Nephron (organoid): ENCODE measurements around the gene BMPR2.

Source experiments
- H3K27ac Mint-ChIP-seq, 3 experiments: 2 replicates each; pipeline ENCODE4 v1.8.0; 2020; ENCODE audit warnings: mixed read lengths in 3 of 3, mild to moderate bottlenecking in 2 of 3, moderate library complexity in 1 of 3
- H3K27me3 Mint-ChIP-seq: 2 replicates; pipeline ENCODE4 v1.8.0; 2021; ENCODE audit warnings: low read depth, mild to moderate bottlenecking, moderate library complexity, mixed read lengths
- H3K36me3 Mint-ChIP-seq: 2 replicates; pipeline ENCODE4 v1.8.0; 2020; ENCODE audit warnings: low read depth, mixed read lengths
- H3K4me1 Mint-ChIP-seq: 2 replicates; pipeline ENCODE4 v1.8.0; 2020; ENCODE audit warnings: mixed read lengths
- H3K4me3 Mint-ChIP-seq, 3 experiments: 2 replicates each; pipeline ENCODE4 v1.8.0; 2020; ENCODE audit warnings: mild to moderate bottlenecking in 3 of 3, mixed read lengths in 3 of 3, moderate library complexity in 2 of 3
- H3K9me3 Mint-ChIP-seq: 2 replicates; pipeline ENCODE4 v1.8.0; 2020; ENCODE audit warnings: mixed read lengths
- TF ChIP-seq, protein P1 (sequence below), 3 experiments: fragments of 200-600 bp; sonication (generic); IDR thresholded peaks; one replicate each; pipeline ENCODE4 v1.5.0; 2021; ENCODE audit warnings: antibody characterized with exemption in 3 of 3; ENCODE audit not compliant: unreplicated experiment in 3 of 3

The BMPR2 gene

DNA sequence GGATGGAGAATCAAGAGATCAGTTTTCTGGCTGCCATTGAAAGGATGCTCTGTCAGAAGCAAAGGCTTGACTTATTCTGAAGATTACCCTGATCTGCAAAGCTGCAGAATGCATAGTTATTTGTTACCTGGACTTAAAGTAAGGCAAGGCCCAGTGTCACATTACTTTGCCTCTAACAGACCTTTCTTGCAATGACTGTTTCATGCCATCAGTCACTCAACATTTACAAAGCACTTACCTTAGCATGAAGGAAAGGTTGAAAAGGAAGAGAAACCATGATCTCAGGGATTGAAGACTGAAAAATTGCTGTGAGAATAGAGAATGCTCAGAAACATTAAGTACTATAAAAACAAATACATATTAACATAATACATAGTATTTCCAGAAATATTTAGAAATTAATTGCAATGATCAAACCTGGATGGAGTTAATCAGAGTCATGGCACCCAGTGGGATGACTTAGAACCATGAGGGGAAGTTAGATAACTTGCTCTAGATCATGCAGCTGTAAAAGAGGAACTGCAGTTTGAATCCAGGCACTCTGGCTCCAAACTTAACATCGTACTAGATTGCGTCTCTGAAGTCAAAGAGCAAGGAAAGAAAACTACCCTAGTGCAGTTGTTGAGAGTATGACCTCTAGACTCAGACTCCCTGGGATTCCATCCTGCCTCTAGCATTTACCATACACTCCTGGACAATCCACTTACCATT lies 232.2 kb downstream of the BMPR2 start:
- Mint-ChIP-seq H3K27me3 (no peaks in the 10 kb centered on the region), H3K9me3 (no peaks in the 10 kb centered on the region), H3K4me3 (no peak overlapping the region)

DNA sequence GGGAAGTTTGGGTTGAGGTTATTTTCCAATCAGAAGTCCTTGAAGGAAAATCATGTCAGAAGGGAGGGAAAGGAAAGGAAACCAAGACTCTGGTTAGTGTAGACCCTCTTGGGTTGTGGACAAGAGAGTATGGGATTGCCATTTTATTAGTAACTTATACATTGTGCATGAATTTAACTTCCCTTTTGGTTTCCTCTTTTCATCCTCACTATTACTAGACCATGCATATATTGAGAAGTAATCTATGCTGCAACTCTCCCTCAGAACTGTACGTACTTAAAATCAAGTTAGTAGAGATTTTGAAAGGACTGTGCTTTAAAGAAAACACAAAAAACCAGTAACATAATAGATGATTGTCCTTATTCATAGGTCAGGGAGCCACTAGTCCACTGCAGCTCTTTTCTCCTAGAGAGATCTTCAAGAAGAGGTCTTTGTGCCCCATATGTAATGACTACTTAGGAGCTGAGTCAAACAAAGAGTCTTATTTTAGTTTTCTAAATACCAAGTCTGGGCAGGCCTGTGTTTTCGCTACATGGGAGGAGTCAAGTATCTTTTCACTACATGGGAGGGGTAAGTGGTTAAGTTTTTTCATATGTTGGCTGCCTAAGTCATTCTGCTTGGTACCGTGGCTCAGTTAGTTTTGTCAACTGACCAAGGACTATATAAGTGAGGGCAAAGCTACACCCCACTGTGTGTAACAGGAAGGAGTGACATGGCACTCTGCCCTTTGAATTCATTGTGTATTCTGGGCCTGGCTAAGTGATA lies 233.4 kb downstream of the BMPR2 start:
- H3K4me3 Mint-ChIP-seq = no peak overlapping the region
- no peaks in the 10 kb centered on the region for H3K9me3 Mint-ChIP-seq
- H3K27me3 Mint-ChIP-seq = no peaks in the 10 kb centered on the region
- H3K4me1 Mint-ChIP-seq = no peaks in the 10 kb centered on the region
- no peak overlapping the region for H3K27ac Mint-ChIP-seq
- no peaks in the 10 kb centered on the region for H3K36me3 Mint-ChIP-seq
- TF ChIP-seq, protein P1, sequence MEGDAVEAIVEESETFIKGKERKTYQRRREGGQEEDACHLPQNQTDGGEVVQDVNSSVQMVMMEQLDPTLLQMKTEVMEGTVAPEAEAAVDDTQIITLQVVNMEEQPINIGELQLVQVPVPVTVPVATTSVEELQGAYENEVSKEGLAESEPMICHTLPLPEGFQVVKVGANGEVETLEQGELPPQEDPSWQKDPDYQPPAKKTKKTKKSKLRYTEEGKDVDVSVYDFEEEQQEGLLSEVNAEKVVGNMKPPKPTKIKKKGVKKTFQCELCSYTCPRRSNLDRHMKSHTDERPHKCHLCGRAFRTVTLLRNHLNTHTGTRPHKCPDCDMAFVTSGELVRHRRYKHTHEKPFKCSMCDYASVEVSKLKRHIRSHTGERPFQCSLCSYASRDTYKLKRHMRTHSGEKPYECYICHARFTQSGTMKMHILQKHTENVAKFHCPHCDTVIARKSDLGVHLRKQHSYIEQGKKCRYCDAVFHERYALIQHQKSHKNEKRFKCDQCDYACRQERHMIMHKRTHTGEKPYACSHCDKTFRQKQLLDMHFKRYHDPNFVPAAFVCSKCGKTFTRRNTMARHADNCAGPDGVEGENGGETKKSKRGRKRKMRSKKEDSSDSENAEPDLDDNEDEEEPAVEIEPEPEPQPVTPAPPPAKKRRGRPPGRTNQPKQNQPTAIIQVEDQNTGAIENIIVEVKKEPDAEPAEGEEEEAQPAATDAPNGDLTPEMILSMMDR (IDR thresholded peaks at IDR 0.05; ENCODE audit: unreplicated experiment in 3 of 3) = no peak

More for the DNA sequence above, 232.2 kb downstream of the BMPR2 start:
- Mint-ChIP-seq H3K4me1 (no peaks in the 10 kb centered on the region), H3K36me3 (no peaks in the 10 kb centered on the region), H3K27ac (no peak overlapping the region)
- TF ChIP-seq, protein P1 (IDR thresholded peaks at IDR 0.05; ENCODE audit: unreplicated experiment in 3 of 3) = no peak

DNA sequence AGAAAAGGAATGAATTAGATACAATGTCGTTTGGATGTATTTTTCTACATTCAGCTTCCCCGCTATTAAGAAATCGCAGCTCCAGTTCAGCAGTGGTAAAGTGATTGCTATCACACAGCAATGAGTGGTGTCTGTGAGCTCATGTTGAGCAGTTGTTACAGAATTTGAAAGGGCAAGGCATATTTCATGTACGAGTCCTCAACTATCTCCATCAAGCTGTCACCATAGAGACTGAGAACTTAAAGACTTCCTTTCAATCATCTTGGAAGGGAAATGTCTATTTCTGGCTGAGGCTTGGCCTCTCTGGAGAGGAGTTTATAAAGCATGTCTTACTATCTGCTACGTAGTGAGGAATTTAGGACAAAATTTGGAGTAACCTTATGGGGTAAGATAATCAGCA lies 234.3 kb downstream of the BMPR2 start:
- TF ChIP-seq, protein P1 (IDR thresholded peaks at IDR 0.05; ENCODE audit: unreplicated experiment in 3 of 3) = no peak
- no peaks in the 10 kb centered on the region for H3K27me3 Mint-ChIP-seq
- no peak overlapping the region for H3K27ac Mint-ChIP-seq
- H3K9me3 Mint-ChIP-seq = no peaks in the 10 kb centered on the region
- H3K4me3 Mint-ChIP-seq = no peak overlapping the region
- H3K4me1 Mint-ChIP-seq = no peaks in the 10 kb centered on the region
- H3K36me3 Mint-ChIP-seq = no peaks in the 10 kb centered on the region

DNA sequence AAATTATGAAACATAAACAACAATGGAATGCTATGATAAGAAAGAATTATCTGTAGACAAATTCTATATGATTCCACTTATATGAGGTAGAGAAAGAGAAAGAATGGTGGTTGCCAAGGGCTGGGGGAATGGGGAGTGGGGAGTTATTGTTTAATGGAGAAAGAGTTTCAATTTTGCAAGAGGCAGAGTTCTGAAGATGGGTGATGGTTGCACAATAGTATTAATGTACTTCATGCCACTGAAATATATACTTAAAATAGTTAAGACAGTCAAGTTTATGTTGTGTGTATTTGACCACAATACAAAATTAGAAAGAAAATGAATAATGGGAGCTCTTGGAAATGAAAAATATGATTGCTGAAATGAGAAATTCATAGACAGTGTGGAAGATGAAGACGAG lies 236.0 kb downstream of the BMPR2 start:
- Mint-ChIP-seq H3K9me3 (no peaks in the 10 kb centered on the region), H3K4me3 (no peak overlapping the region), H3K36me3 (no peaks in the 10 kb centered on the region), H3K27me3 (no peaks in the 10 kb centered on the region), H3K27ac (no peak overlapping the region), H3K4me1 (no peaks in the 10 kb centered on the region)
- TF ChIP-seq, protein P1 (IDR thresholded peaks at IDR 0.05; ENCODE audit: unreplicated experiment in 3 of 3) = no peak

DNA sequence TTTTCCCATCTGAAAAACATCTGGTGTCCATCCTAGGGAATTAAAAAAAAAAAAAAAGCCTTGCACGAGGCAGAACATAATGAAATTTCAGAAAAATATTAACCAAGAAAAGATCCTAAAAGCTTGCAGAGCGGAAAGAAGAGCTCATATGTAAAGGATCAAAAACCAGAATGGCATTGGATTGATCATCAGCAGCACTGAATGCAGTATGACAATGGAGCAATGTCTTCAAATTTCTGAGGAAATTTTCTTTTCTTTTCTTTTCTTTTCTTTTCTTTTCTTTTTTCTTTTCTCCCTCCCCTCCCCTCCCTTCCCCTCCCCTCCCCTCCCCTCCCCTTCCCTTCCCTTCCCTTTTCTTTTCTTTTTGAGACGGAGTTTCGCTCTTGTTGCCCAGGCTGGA lies 237.4 kb downstream of the BMPR2 start:
- H3K4me1 Mint-ChIP-seq = no peaks in the 10 kb centered on the region
- no peaks in the 10 kb centered on the region for H3K27me3 Mint-ChIP-seq
- no peaks in the 10 kb centered on the region for H3K9me3 Mint-ChIP-seq
- no peak overlapping the region for H3K4me3 Mint-ChIP-seq
- H3K27ac Mint-ChIP-seq = no peak overlapping the region
- H3K36me3 Mint-ChIP-seq = no peaks in the 10 kb centered on the region
- TF ChIP-seq, protein P1 (IDR thresholded peaks at IDR 0.05; ENCODE audit: unreplicated experiment in 3 of 3) = no peak
